Activated naive CD4-positive, alpha-beta T cell (primary cell): ENCODE data around the gene GABRB2.
"Not testable (repeated sequence)": the region's sequence is repeated elsewhere in the genome, so short reads cannot be mapped to it uniquely, and the experiment has no call there.

Experiments
- DNase-seq, 4 experiments: peaks; one replicate each; lab custom pipeline; 2025; lab: John Stamatoyannopoulos, UW

GABRB2 gene

DNA sequence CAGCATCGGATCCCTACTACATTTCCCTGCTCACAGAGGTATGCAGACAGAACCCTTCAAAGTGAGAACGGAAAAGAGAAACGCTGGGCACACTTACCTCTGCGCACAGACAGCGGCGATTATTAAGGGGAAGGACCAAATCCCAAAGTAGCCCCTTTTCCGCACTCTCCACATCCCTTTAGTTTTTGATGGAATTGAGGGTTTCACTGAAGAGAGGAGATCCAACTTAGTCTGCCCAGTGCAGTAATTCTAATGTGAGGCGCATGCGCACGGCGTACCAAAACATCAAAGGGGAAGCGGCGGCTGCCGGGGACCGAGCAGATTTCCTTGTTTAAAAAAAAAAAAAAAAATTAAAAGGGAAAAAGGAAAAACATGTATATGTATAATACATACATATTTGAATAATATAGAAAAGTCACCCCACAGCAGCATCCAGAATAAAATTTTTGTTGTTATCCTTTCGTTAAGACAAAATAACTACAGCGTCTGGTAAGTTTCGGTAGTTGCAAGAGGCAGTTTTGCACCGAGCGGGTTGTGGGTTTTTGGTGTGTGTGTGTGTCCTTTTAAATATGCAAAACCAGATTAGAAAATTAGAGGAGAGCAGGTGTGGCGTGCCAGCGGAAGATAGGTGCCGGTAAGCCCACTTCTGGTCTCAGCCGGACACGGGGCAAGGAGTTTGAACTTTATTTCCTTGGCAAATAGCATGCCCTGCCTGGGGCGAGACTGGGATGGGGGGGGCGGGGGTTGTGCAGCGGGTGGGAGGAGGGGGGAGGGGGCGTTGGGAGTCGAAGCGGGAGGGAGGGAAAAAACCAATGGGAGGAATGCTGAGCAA is at the start of gene GABRB2:
TSS of gene GABRB2 (minus strand) at position 256 of the 832 bp plus-strand sequence. CDS start at position 174, 82 bp downstream.
- no peak for DNase-seq

DNA sequence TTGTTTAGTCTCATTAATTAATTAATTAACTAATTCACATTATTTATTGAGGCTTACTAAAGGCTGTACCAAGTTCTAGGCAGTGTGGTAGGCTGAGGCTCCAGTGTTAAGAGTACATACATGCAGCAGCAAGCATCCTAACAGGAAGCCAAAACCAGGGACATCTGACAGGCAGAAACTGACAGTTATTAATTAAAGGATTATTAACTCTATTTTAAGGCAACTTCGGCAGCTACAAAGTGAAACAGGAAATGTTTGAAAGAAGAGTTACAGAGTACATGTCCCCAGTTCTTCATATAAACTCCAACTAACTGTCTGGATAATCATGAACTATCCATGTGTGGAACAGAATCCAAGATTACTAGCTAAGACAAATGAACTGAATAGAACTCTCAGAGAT is 39.3 kb upstream of the GABRB2 start:
- no peak for DNase-seq

GRCh38 chr5:161580621-161581020 is 34.1 kb upstream of the GABRB2 start:
- no peak for DNase-seq

DNA sequence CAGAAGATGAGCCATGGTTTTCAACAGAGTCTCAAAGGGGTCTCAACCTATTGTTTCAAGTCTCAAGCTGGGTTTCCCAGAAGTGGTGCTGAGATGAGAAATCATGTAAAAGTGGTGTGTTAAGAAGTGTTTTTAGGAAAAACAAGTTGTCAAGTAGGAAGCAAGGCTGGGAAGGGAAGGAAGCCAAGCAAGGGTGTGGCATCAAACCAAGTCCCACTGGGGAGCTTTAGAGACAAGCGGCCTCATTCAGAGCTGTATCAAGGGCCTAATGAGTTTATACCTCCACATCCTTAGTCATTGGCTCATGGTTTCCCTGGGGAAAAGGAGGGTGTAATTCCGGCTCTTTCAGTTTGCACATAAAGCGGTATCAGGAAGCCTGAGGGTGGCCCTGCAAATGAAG is 26.4 kb upstream of the GABRB2 start:
- no peak for DNase-seq

GRCh38 chr5:161566081-161566480 is 19.6 kb upstream of the GABRB2 start:
- no peak for DNase-seq

- DNase-seq = no peak
Measured at GRCh38 chr5:161562446-161562845, 15.9 kb upstream of the GABRB2 start.

DNA sequence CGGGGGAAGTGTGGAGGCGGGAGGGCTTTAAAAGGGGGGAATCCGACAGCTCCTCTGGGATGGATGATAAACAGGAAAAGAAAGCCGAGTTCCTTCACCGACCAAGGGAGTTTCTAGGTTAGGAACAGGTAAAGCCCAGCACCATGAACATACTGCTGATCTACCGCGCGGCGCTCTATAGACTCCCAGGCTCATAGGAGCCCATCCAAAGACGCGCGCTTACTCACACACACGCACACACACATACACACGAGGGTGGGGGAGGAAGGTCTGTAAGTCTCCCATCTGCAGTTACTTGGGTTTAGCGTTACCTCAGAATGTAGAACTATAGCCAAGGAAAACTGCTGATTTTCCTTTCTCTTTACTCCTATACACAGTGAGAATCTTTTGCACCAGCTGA is 2.6 kb upstream of the GABRB2 start:
- DNase-seq = no peak

GRCh38 chr5:161548487-161549094 is 2.1 kb upstream of the GABRB2 start:
- DNase-seq = no peak

DNA sequence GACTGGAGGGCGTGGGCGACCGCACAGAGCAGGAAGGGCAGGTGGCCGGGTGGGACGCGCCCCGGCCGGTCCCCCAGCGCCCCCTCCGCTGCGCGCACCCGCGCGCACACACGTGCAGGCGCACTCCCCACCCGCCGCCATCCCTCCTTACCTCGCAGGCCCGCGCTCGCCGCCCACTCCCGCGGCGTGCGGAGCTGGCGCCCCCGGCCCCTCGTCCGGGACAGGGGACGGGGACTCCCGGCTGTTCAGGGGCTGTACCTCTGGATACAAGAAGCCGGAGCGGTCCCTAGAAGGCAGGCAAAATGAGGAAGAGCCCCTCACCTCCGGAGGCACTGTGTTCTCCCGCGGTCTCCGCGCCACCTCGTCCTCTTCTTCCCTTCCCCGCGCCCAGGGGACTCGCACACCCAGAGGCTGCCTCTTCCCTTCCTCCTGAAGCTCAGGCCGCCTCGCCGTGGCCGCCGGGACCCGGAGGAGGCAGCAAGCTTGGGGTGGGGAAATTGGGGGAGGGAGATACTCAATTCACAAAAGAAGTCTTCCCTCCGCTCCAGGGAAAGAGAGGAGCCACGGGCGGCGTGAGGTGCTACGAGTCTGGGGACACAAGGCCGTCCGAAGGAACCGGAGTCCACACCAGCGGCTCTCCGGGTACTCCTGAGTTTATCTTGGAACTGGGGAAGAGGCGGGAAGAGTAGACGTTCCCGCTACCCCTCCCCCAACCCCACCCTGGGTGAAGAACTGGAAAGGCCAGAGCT is 1.4 kb upstream of the GABRB2 start:
- DNase-seq = no peak

DNA sequence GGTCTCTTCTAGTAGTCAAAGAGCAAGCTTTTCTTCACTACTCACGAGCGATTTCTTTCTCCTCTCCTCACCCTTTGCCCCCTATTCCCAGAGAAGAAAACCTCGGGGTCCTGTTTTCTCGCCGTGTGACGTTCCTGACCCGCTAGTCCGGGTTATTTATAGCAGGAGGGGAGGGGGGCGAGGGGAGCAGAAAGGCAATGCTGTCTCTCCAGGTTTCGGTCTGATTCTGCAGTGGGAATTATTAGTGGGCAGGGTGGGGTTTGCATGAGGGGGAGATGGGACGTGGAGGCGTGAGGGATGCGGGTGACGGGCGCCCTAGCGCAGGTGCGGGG is 847 bp upstream of the GABRB2 start:
- DNase-seq = no peak

DNA sequence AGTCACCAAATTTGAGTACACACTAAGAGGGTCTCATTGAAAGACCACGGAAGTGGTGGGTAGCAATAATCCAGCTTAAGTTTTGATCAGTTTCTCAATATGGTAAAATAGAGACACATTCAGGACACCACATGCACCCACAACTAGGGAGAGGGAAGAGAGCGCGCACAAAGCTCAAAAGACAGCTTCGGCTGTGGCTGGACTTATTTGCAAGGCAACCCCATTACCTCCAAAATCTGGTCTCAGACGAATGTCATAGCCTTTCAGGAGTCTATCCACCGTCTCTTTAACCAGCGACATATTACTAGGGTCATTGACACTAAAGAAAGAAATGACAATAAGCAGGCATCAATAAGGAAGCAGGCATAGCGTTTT is 443 bp downstream of the GABRB2 start:
- no peak for DNase-seq

DNA sequence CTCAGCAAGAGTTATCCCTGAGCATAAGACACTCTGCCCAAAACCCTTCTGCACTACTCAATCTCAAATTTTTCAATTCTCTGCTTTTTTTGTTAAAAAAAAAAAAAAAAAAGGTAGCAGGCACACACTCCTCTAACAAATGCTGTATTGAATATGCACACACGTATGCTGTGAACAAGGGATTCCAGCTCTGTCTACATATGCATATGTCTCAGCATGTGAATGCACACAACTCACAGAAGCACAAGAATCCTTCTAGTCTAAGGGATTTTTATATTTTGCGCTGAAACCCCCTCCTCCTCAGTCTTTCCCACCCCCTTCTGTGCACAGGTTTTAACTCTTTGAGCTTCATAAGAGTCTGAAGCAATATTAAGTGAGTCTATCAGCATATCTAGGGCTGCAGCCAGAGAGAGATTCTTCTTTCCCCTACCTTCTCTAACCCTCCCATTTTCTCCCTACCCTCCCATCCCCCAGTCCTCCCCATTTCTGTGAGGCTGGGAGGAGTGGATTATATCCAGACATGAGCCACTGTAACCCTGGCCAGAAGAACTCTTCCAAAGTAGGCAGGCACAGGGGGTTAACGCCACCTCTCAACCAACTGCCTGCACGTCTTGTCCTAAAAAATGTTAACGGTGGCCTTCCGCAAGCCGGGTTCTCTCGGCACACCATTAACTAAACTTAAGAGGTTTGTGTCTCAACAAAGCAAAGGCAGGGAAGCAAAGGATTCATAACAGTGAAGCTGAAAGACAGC is 1.0 kb downstream of the GABRB2 start:
- DNase-seq = no peak

DNA sequence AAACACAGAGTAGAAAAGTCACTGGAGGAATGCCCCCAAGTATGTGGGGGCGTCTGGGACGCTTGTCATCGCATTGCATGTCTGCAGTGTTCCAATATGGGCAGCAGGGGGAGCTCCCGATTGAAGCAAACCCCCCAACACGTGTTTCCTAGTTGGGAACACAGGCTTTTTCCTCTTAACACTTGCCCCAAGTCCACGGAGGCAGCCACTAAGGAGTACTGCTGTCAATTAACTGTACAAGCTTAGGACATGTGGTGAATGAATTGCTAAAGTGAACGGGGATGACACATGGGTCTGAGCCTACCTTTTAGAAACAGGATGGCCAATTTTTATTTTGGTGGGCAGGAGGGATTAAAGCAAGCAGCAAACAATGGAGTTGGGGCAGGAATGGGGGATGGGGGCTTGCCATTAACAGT is 2.2 kb downstream of the GABRB2 start:
- DNase-seq = no peak

DNA sequence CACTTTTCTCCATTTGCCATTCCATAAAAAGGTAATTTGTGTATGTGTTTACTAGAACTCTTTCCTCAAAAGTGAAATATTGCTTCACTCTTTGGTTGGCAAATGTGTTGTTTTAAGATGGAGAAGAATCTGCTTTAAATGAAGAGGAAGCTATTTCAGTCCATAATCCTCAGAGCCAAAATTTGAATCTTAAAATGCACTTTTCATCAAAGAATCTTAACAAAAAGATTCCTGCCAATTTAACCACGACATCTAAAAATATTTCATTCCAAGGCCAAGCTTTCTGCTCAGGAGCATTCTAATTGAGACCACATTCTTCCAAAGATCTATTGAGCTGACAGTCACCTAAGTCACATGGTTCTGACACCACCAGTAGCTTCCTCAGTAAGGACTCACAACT is 7.5 kb downstream of the GABRB2 start:
- DNase-seq = no peak

DNA sequence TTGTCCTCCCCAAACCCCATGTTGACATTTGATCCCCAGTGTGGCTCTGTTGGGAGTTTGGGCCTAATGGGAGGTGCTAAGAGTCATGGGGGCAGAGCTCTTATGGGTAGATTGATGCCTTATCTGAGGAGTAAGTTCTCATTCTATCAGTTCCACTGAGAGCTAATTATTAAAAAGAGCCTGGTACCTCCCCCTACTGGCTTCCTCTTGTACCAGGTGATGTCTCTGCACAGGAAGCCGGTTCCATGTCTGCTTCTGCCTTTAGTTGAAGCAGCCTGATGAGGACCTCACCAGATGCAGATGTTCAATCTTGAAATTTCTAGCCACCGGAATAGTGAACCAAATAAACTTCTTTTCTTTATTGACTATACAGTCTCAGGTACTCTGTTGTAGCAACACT is 10.8 kb downstream of the GABRB2 start:
- DNase-seq = no peak

GRCh38 chr5:161530700-161531099 is 15.8 kb downstream of the GABRB2 start:
- no peak for DNase-seq

DNA sequence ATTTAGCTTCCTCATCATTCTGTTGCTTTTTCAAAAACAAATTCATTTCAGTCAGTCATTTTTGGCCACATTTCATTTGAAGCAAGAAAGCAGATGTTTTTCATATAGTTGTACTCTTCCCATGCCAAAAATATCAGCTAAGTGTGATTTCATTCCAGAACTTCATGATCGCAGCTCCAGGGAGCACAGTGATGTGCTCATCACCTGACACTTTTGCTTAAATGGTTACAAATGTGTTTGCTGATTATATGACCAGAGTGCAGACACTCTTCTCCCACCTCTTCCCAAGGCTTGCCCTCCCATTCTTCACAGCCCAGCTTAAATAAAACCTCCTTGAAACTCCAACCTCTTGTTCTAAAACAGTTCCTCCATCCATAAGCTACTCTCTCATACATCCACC is 32.6 kb downstream of the GABRB2 start:
- DNase-seq = no peak

DNA sequence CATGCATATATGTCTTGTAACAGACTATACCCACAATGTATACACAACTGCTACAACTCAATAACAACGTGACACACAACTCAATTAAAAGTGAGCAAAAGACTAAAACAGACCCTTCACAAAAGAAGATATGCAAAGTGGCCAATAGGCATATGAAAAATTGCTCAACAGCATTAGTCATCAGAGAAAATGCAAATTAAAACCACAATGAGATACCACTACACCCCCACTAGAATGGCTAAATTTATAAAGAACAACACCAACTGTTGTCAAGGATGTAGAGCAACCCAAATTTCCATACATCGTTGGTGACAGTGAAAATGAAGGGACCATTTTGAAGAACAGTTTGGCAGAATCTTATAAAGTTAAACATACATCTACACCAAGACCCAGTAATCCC is 38.9 kb downstream of the GABRB2 start:
- DNase-seq = no peak

DNA sequence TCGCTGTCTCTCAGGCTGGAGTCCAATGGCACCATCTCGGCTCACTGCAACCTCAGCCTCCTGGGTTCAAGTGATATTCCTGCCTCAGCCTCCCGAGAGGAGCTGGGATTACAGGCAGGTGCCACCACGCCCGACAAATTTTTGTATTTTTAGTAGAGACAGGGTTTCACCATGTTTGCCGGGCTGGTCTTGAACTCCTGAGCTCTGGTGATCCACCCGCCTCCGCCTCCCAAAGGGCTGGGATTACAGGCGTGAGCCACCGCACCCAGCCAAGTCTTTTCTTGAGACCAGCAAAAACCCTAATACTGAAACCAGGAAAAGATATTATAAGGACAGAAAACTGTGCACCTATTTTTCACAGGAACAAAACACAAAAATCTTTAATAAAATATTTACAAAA is 41.4 kb downstream of the GABRB2 start:
- DNase-seq = not testable (repeated sequence)

GRCh38 chr5:161498531-161498930 is 48.0 kb downstream of the GABRB2 start:
- no peak for DNase-seq

DNA sequence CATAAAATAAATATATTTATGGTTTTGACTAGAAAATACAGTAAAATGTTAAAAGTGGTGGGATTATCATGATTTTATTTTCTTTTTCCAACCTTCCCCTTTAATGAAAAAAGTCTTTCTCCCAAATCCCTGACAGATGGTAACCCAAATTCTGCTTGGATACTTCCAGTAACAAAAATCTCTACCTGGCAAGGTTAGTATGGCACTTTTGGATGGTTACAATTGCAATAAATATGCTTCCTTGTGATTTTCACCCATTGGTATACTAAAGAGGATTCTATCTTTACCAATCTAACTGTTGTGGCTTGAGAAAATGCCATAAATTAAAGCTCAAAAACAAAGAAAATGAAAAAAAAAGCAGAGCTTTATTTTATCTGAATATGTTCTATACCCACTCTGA is 62.8 kb downstream of the GABRB2 start:
- DNase-seq = no peak

- no peak for DNase-seq
Measured at GRCh38 chr5:161481922-161482321, 64.6 kb downstream of the GABRB2 start.
